ENCODE results near the gene CDKN2B. TPM values are rescaled to one million over a fixed set of nuclear protein-coding genes. Genes with fewer than 3 reads are reported as not detected.

Gene CDKN2B
- total and polyA plus RNA-seq, 2 of the 4 experiments (the other 2 are of a cell fraction), result 3.6 to 8.2 TPM

DNA sequence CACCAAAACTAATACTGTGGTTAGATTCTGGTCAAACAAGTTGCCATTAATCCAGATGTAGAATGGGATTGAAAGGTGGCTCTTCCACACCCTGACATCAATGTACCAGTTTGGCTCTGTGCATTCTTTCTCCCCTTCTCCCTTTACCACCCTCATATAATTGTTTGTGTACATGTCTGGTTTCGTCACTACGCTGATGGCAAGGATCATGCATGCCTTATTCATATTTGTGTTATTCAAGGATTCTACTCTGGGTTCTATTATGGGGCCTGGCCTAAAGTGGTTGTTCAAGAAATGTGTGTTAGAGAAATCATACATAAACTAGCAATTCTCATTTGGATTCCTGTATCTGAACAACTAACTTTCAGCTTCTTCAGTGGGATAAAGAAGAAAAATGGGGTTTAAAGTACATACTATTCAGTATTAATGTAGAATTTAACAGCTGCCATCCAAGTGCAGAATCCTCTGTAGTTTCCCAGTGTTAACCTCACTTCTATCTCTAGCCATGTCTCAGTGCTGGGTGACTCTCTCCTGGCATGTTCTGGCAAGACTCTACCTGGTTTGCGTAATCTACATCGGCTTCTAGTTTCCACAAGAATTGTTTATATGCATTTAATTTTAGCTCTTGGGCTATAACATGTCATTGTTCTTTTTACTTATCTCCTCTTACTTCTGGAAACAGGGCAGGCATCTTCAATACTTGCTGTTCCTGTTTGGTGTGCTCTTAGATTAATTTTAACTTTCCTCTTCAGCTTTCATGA lies 27.9 kb upstream of the CDKN2B start:
- Histone ChIP-seq H4K20me1 (ENCODE audit: insufficient read depth, low read length) (no peaks in the 10 kb centered on the region), H2BK20ac (ENCODE audit: low read depth, low read length) (peak overlapping the region; percentile 59), H4K91ac (ENCODE audit: insufficient read depth, low read depth, low read length) (no peak overlapping the region), H4K8ac (ENCODE audit: low read depth in 2 of 2, low read length in 2 of 2) (peak overlapping the region in 1 of 2 experiments; percentile 8; a peak in 1 of 4 replicates), H2BK15ac (ENCODE audit: low read depth, low read length) (peak overlapping the region; percentile 83; the same call in 2 of the 3 replicates), H3K4ac (ENCODE audit: low read depth, low read length) (no peak overlapping the region), H3K4me3 (ENCODE audit: insufficient read depth, low read depth, low read length) (no peak overlapping the region), H3K9me3 (ENCODE audit: control insufficient read depth, insufficient read depth, low read length) (no peaks in the 10 kb centered on the region), H3K79me1 (ENCODE audit: low read depth in 1 of 2, low read length in 2 of 2) (no peaks in the 10 kb centered on the region), H3K9me1 (ENCODE audit: insufficient read depth, low read length) (peaks cover 3% of the 10 kb centered on the region), H3K27ac (ENCODE audit: insufficient read depth, low read length) (no peak overlapping the region), H4K5ac (ENCODE audit: low read depth, low read length) (no peak overlapping the region), H2AK9ac (replicated peaks; ENCODE audit: low read depth, low read length, poor library complexity) (no peak overlapping the region), H3K9ac (ENCODE audit: low read depth, low read length) (no peak overlapping the region), H3K4me2 (ENCODE audit: low read depth, low read length) (peak overlapping the region; percentile 43; the same call in 1 of the 2 replicates), H3K14ac (replicated peaks; ENCODE audit: low read depth, low read length) (0 out of 2 replicates have a peak overlapping the region, but pooled peaks have one; percentile 16), H2AK5ac (ENCODE audit: low read depth, low read length) (peak overlapping the region; percentile 71; the same call in 1 of the 2 replicates), H3K4me1 (ENCODE audit: control insufficient read depth, insufficient read depth, low read length) (peaks cover 4% of the 10 kb centered on the region), H3K18ac (ENCODE audit: low read depth, low read length) (peak overlapping the region; percentile 0; the same call in 1 of the 2 replicates), H3K27me3 (ENCODE audit: control insufficient read depth, insufficient read depth, low read length) (no peaks in the 10 kb centered on the region), H2BK5ac (ENCODE audit: low read depth, low read length, poor library complexity, severe bottlenecking) (peak overlapping the region; percentile 63), H3K56ac (ENCODE audit: extremely low read depth, insufficient read depth, low read length) (no peak overlapping the region), H2AFZ (replicated peaks; ENCODE audit: low read length, poor library complexity) (no peak overlapping the region), H3K36me3 (ENCODE audit: control insufficient read depth, insufficient read depth, low read length) (peaks cover 3% of the 10 kb centered on the region; the same call in 1 of the 2 replicates), H3K23ac (ENCODE audit: low read depth, low read length) (peak overlapping the region; percentile 65; the same call in 1 of the 2 replicates), H2BK120ac (ENCODE audit: low read depth, low read length) (peak overlapping the region; percentile 2; the same call in 1 of the 2 replicates)
- POLR2A ChIA-PET (ENCODE audit: unreplicated experiment), result no interaction called here
- dilution Hi-C loops (cut with HindIII; ENCODE audit: low sequenced_read_pairs, unreplicated experiment) (no loop called here), intact Hi-C loops (cut with micrococcal nuclease) (no loop called here), in situ Hi-C loops (cut with MboI; ENCODE audit: low sequenced_read_pairs) (no loop called here)
- no CpG with 5 or more reads among the region's 4 CpGs for WGBS, 2 experiments (ENCODE audit: extremely low coverage in 2 of 2, insufficient read length in 1 of 2)
- peak; percentile 48 for DNase-seq
- no peak for ATAC-seq (ENCODE audit: low read depth)
- BruUV-seq (replicated peaks), result no TSS peak
- no peak for TF ChIP-seq NFE2L2 (IDR thresholded peaks at IDR 0.05; ENCODE audit: low read depth, low read length)
- TF ChIP-seq CTCF (conservative IDR thresholded peaks at IDR 0.05; ENCODE audit: low read depth, low read length), result no peak
- TF ChIP-seq MXI1 (IDR thresholded peaks at IDR 0.05; ENCODE audit: borderline replicate concordance, low read depth, low read length), result no peak
- TF ChIP-seq POLR2A (IDR thresholded peaks at IDR 0.05; ENCODE audit: low read depth, low read length), result no peak
- no peak for TF ChIP-seq ELK1 (IDR thresholded peaks at IDR 0.05; ENCODE audit: borderline replicate concordance, low read depth, low read length)
- TF ChIP-seq CEBPB (IDR thresholded peaks at IDR 0.05; ENCODE audit: low read depth, low read length), result peak; percentile 73
- no peak for TF ChIP-seq CHD1 (IDR thresholded peaks at IDR 0.05; ENCODE audit: low read depth, low read length)
- TF ChIP-seq RFX5 (IDR thresholded peaks at IDR 0.05; ENCODE audit: low read depth, low read length), result no peak
- CTCF ChIA-PET, result interaction anchor here (0.7 to 6.4 kb wide), 7 partner anchors 18 to 223 kb away, joined by 3 to 34 read pairs (median 7); partner anchors contain the start of gene CDKN2B

All from IMR-90 (cell line).